Spleen (tissue), 7 donors: ENCODE measurements around the gene RAB7B.

Source experiments
- POLR2A ChIP-seq, 3 donors: fragments of 450-650 bp; IDR thresholded peaks; one replicate each; pipeline ENCODE4 v1.5.1; 2017; ENCODE audit warnings: antibody characterized with exemption in 3 of 3, mild to moderate bottlenecking in 1 of 3
- TF ChIP-seq, protein P1 (sequence below), 11 experiments: fragments of 200-600 bp in 7 of 11; fragments of 450-650 bp in 4 of 11; sonication (generic) in 4 of 11; IDR thresholded peaks in 8 of 11; conservative IDR thresholded peaks in 3 of 11; 1 replicate in 7 of 11; 2 replicates in 4 of 11; pipeline versions ENCODE4 v1.4.0 to v1.8.0; 2016 to 2021; ENCODE audit warnings: antibody characterized with exemption in 11 of 11, inconsistent platforms in 4 of 11, mild to moderate bottlenecking in 1 of 11
- donor health status: DM: no; HTN: no; CAD: no; lungs with moderate emphysema.
- donor health status: DM: no; HTN: no; CAD: no.
- donor health status: DM: no; HTN: no; CAD: no.

GRCh38 chr1:205976036-205976435, 27.2 kb downstream of the RAB7B start:
- TF ChIP-seq, protein P1, sequence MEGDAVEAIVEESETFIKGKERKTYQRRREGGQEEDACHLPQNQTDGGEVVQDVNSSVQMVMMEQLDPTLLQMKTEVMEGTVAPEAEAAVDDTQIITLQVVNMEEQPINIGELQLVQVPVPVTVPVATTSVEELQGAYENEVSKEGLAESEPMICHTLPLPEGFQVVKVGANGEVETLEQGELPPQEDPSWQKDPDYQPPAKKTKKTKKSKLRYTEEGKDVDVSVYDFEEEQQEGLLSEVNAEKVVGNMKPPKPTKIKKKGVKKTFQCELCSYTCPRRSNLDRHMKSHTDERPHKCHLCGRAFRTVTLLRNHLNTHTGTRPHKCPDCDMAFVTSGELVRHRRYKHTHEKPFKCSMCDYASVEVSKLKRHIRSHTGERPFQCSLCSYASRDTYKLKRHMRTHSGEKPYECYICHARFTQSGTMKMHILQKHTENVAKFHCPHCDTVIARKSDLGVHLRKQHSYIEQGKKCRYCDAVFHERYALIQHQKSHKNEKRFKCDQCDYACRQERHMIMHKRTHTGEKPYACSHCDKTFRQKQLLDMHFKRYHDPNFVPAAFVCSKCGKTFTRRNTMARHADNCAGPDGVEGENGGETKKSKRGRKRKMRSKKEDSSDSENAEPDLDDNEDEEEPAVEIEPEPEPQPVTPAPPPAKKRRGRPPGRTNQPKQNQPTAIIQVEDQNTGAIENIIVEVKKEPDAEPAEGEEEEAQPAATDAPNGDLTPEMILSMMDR (IDR thresholded peaks at IDR 0.05 in 8 of 11, conservative IDR thresholded peaks at IDR 0.05 in 3 of 11) = no peak
- no peak for TF ChIP-seq POLR2A (IDR thresholded peaks at IDR 0.05)
